Astrocyte (in vitro differentiated cells and primary cell): Measurements from ENCODE around the gene BEST1. TPM values are rescaled to one million over a fixed set of nuclear protein-coding genes. Genes with fewer than 3 reads are reported as not detected.

Experiments used
- DNase-seq: peaks from one replicate; pipeline ENCODE4 v3.0.0-alpha.2; 2010; ENCODE audit warnings: low read depth
- FAIRE-seq: peaks from 2 replicates; lab custom pipeline; 2011; peaks lifted over from hg19 to GRCh38; lab: Jason Lieb, UNC
- H2AFZ ChIP-seq: 2 replicates; pipeline ENCODE4 v1.6.0; 2012; ENCODE audit warnings: low read depth, low read length, inconsistent platforms
- H3K27ac ChIP-seq: 2 replicates; pipeline ENCODE4 v1.5.1; 2011; ENCODE audit warnings: low read depth, low read length, inconsistent platforms
- H3K27me3 ChIP-seq: 2 replicates; pipeline ENCODE4 v1.6.0; 2011; ENCODE audit warnings: low read length, inconsistent platforms; ENCODE audit not compliant: insufficient read depth
- H3K36me3 ChIP-seq: 2 replicates; pipeline ENCODE4 v1.5.1; 2011; ENCODE audit warnings: low read length, inconsistent platforms; ENCODE audit not compliant: insufficient read depth
- H3K4me1 ChIP-seq: 2 replicates; pipeline ENCODE4 v1.5.1; 2011; ENCODE audit warnings: low read length, inconsistent platforms; ENCODE audit not compliant: insufficient read depth
- H3K4me2 ChIP-seq: 2 replicates; pipeline ENCODE4 v1.6.0; 2012; ENCODE audit warnings: low read length, inconsistent platforms
- H3K4me3 ChIP-seq: 2 replicates; pipeline ENCODE4 v1.5.1; 2011; ENCODE audit warnings: low read depth, mild to moderate bottlenecking, low read length, inconsistent platforms; ENCODE audit not compliant: insufficient read depth
- H3K79me2 ChIP-seq: 2 replicates; pipeline ENCODE4 v1.6.0; 2012; ENCODE audit warnings: mild to moderate bottlenecking, low read length, inconsistent platforms; ENCODE audit not compliant: insufficient read depth
- H3K9ac ChIP-seq: 2 replicates; pipeline ENCODE4 v1.6.0; 2012; ENCODE audit warnings: mild to moderate bottlenecking, low read length, inconsistent platforms
- H3K9me3 ChIP-seq: 2 replicates; pipeline ENCODE4 v1.5.1; 2012; ENCODE audit warnings: low read depth, mild to moderate bottlenecking, low read length, inconsistent platforms; ENCODE audit not compliant: insufficient read depth
- H4K20me1 ChIP-seq: 2 replicates; pipeline ENCODE4 v1.6.0; 2012; ENCODE audit warnings: low read length, inconsistent platforms; ENCODE audit not compliant: insufficient read depth
- H3K27ac Mint-ChIP-seq: one replicate; pipeline ENCODE4 v1.8.0; 2021; ENCODE audit warnings: mild to moderate bottlenecking, mixed read lengths; ENCODE audit not compliant: unreplicated experiment
- H3K27me3 Mint-ChIP-seq: one replicate; pipeline ENCODE4 v1.8.0; 2021; ENCODE audit warnings: low read depth, mixed read lengths; ENCODE audit not compliant: unreplicated experiment
- H3K36me3 Mint-ChIP-seq: one replicate; pipeline ENCODE4 v1.8.0; 2021; ENCODE audit warnings: low read depth, mixed read lengths; ENCODE audit not compliant: unreplicated experiment
- H3K4me1 Mint-ChIP-seq: one replicate; pipeline ENCODE4 v1.8.0; 2021; ENCODE audit warnings: low read depth, mixed read lengths; ENCODE audit not compliant: unreplicated experiment
- H3K4me3 Mint-ChIP-seq: one replicate; pipeline ENCODE4 v1.8.0; 2021; ENCODE audit warnings: mild to moderate bottlenecking, moderate library complexity, mixed read lengths; ENCODE audit not compliant: unreplicated experiment
- H3K9me3 Mint-ChIP-seq: one replicate; pipeline ENCODE4 v1.8.0; 2021; ENCODE audit warnings: mild to moderate bottlenecking, mixed read lengths; ENCODE audit not compliant: unreplicated experiment
- CTCF ChIP-seq: IDR thresholded peaks from 2 replicates; pipeline ENCODE4 v1.5.1; 2011; ENCODE audit warnings: low read depth, mild to moderate bottlenecking, inconsistent platforms, low read length, moderate library complexity; ENCODE audit not compliant: insufficient read depth
- EZH2 ChIP-seq: IDR thresholded peaks from 2 replicates; pipeline ENCODE4 v1.6.1; 2012; ENCODE audit warnings: mild to moderate bottlenecking, low read length, inconsistent platforms; ENCODE audit not compliant: insufficient read depth
- total RNA-seq: library from RNA; stranded (reverse); gene quantifications from 2 replicates; pipeline ENCODE4 v1.2.1, GENCODE V29; 2021

Gene BEST1
- total RNA-seq, 1 donor from 2014 or later = 0.66 TPM

- Histone ChIP-seq H4K20me1 (no peaks in the 10 kb centered on the region), H3K4me3 (no peak overlapping the region), H3K27me3 (peaks cover 10% of the 10 kb centered on the region), H3K27ac (no peak overlapping the region), H3K4me1 (peaks cover 3% of the 10 kb centered on the region), H2AFZ (no peak overlapping the region), H3K4me2 (no peak overlapping the region), H3K79me2 (no peaks in the 10 kb centered on the region), H3K9ac (no peak overlapping the region), H3K36me3 (no peaks in the 10 kb centered on the region), H3K9me3 (no peaks in the 10 kb centered on the region)
- TF ChIP-seq EZH2 (no peak), CTCF (no peak)
- FAIRE-seq (no peak), DNase-seq (no peak)
- Mint-ChIP-seq H3K4me3 (no peak overlapping the region), H3K36me3 (no peaks in the 10 kb centered on the region), H3K27me3 (peaks cover 45% of the 10 kb centered on the region), H3K27ac (no peak overlapping the region), H3K4me1 (peaks cover 6% of the 10 kb centered on the region), H3K9me3 (peaks cover 1% of the 10 kb centered on the region)
Measured at GRCh38 chr11:61912991-61913698, 37.0 kb upstream of the BEST1 start.

- FAIRE-seq = no peak
- Histone ChIP-seq H3K4me3 (no peak overlapping the region), H3K27ac (no peak overlapping the region), H3K4me1 (peaks cover 3% of the 10 kb centered on the region), H2AFZ (no peak overlapping the region), H3K9me3 (no peaks in the 10 kb centered on the region), H3K36me3 (no peaks in the 10 kb centered on the region), H4K20me1 (no peaks in the 10 kb centered on the region), H3K9ac (no peak overlapping the region), H3K79me2 (no peaks in the 10 kb centered on the region), H3K27me3 (peaks cover 17% of the 10 kb centered on the region), H3K4me2 (no peak overlapping the region)
- TF ChIP-seq EZH2 (no peak), CTCF (no peak)
- Mint-ChIP-seq H3K27me3 (peaks cover 52% of the 10 kb centered on the region), H3K9me3 (no peaks in the 10 kb centered on the region), H3K4me3 (no peak overlapping the region), H3K36me3 (no peaks in the 10 kb centered on the region), H3K27ac (no peak overlapping the region), H3K4me1 (peaks cover 3% of the 10 kb centered on the region)
- DNase-seq = no peak
Measured at GRCh38 chr11:61913699-61914395, 36.3 kb upstream of the BEST1 start.
